Measurements from ENCODE around the gene TMCC2. TPM values are rescaled to one million over a fixed set of nuclear protein-coding genes. Genes with fewer than 3 reads are reported as not detected.

Gene TMCC2
- total RNA-seq, 2 experiments from 2014 or later, result 9.8 to 10.1 TPM

- no peak overlapping the region for H3K27ac Mint-ChIP-seq
- H3K4me1 Mint-ChIP-seq (ENCODE audit: low read depth), result peaks cover 37% of the 10 kb centered on the region
- no peaks in the 10 kb centered on the region for H3K9me3 Mint-ChIP-seq
- CTCF ChIA-PET, result interaction anchor here (1.0 to 1.7 kb wide), 3 partner anchors 25 to 37 kb away, joined by 4 to 13 read pairs (median 6); no protein-coding TSS in a partner anchor
- POLR2A ChIA-PET, result no interaction called here
- no peak for DNase-seq
- no peaks in the 10 kb centered on the region for H3K27me3 Mint-ChIP-seq
- peaks cover 7% of the 10 kb centered on the region for H3K36me3 Mint-ChIP-seq
- H3K4me3 Mint-ChIP-seq, result no peak overlapping the region
- intact Hi-C loops (cut with micrococcal nuclease), result no loop called here
Measured at GRCh38 chr1:205298191-205298994, 70.6 kb downstream of the TMCC2 start.

GRCh38 chr1:205300149-205300548 is 72.4 kb downstream of the TMCC2 start:
- Mint-ChIP-seq H3K9me3 (no peaks in the 10 kb centered on the region), H3K4me1 (ENCODE audit: low read depth) (peaks cover 35% of the 10 kb centered on the region), H3K27ac (no peak overlapping the region), H3K4me3 (no peak overlapping the region), H3K36me3 (peaks cover 14% of the 10 kb centered on the region), H3K27me3 (no peaks in the 10 kb centered on the region)
- CTCF ChIA-PET, result interaction anchor here (1.0 kb wide), 1 partner anchor 27 kb away, joined by 4 read pairs; no protein-coding TSS in a partner anchor
- POLR2A ChIA-PET, result no interaction called here
- DNase-seq, result no peak
- intact Hi-C loops (cut with micrococcal nuclease), result no loop called here

GRCh38 chr1:205301205-205301821 is 73.6 kb downstream of the TMCC2 start:
- Mint-ChIP-seq H3K36me3 (peaks cover 22% of the 10 kb centered on the region), H3K4me1 (ENCODE audit: low read depth) (peaks cover 31% of the 10 kb centered on the region), H3K9me3 (no peaks in the 10 kb centered on the region), H3K4me3 (no peak overlapping the region), H3K27ac (no peak overlapping the region), H3K27me3 (no peaks in the 10 kb centered on the region)
- no peak for DNase-seq
- POLR2A ChIA-PET, result no interaction called here
- CTCF ChIA-PET, result interaction anchor here (1.5 kb wide), 1 partner anchor 24 kb away, joined by 4 read pairs; no protein-coding TSS in a partner anchor
- intact Hi-C loops (cut with micrococcal nuclease), result no loop called here

GRCh38 chr1:205301842-205302588 is 74.3 kb downstream of the TMCC2 start:
- Mint-ChIP-seq H3K4me3 (no peak overlapping the region), H3K9me3 (no peaks in the 10 kb centered on the region), H3K27ac (no peak overlapping the region), H3K27me3 (no peaks in the 10 kb centered on the region), H3K4me1 (ENCODE audit: low read depth) (peaks cover 28% of the 10 kb centered on the region), H3K36me3 (peaks cover 25% of the 10 kb centered on the region)
- intact Hi-C loops (cut with micrococcal nuclease), result no loop called here
- CTCF ChIA-PET, result interaction anchor here (1.5 to 2.0 kb wide), 2 partner anchors 24 to 29 kb away, joined by 4 to 9 read pairs; no protein-coding TSS in a partner anchor
- POLR2A ChIA-PET, result no interaction called here
- DNase-seq, result no peak

- DNase-seq, result no peak
- ChIA-PET POLR2A (no interaction called here), CTCF (interaction anchor here (1.1 to 3.1 kb wide), 3 partner anchors 22 to 32 kb away, joined by 5 to 9 read pairs (median 8); no protein-coding TSS in a partner anchor)
- peaks cover 22% of the 10 kb centered on the region for H3K4me1 Mint-ChIP-seq (ENCODE audit: low read depth)
- peaks cover 32% of the 10 kb centered on the region for H3K36me3 Mint-ChIP-seq
- H3K4me3 Mint-ChIP-seq, result no peak overlapping the region
- intact Hi-C loops (cut with micrococcal nuclease), result no loop called here
- H3K9me3 Mint-ChIP-seq, result no peaks in the 10 kb centered on the region
- no peak overlapping the region for H3K27ac Mint-ChIP-seq
- H3K27me3 Mint-ChIP-seq, result no peaks in the 10 kb centered on the region
Measured at GRCh38 chr1:205303247-205303888, 75.6 kb downstream of the TMCC2 start.

GRCh38 chr1:205304046-205304694 is 76.4 kb downstream of the TMCC2 start:
- peak overlapping the region; percentile 75 for H3K27ac Mint-ChIP-seq
- H3K4me1 Mint-ChIP-seq (ENCODE audit: low read depth), result peaks cover 18% of the 10 kb centered on the region
- H3K36me3 Mint-ChIP-seq, result peaks cover 36% of the 10 kb centered on the region
- ChIA-PET CTCF (interaction anchor here (1.0 to 3.1 kb wide), 5 partner anchors 19 to 32 kb away, joined by 3 to 9 read pairs (median 5); no protein-coding TSS in a partner anchor), POLR2A (no interaction called here)
- DNase-seq, result no peak
- no peaks in the 10 kb centered on the region for H3K27me3 Mint-ChIP-seq
- no peak overlapping the region for H3K4me3 Mint-ChIP-seq
- H3K9me3 Mint-ChIP-seq, result no peaks in the 10 kb centered on the region
- intact Hi-C loops (cut with micrococcal nuclease), result no loop called here

GRCh38 chr1:205304695-205305070 is 76.9 kb downstream of the TMCC2 start:
- Mint-ChIP-seq H3K9me3 (no peaks in the 10 kb centered on the region), H3K4me3 (no peak overlapping the region), H3K36me3 (peaks cover 36% of the 10 kb centered on the region), H3K27me3 (no peaks in the 10 kb centered on the region), H3K27ac (peak overlapping the region; percentile 75), H3K4me1 (ENCODE audit: low read depth) (peaks cover 18% of the 10 kb centered on the region)
- DNase-seq, result no peak
- intact Hi-C loops (cut with micrococcal nuclease), result loop anchor here (1.0 kb wide), 1 partner anchor 10 kb away; no protein-coding TSS in a partner anchor
- ChIA-PET CTCF (interaction anchor here (1.0 to 3.1 kb wide), 4 partner anchors 20 to 31 kb away, joined by 3 to 8 read pairs (median 4); no protein-coding TSS in a partner anchor), POLR2A (no interaction called here)

GRCh38 chr1:205306929-205307566 is 79.3 kb downstream of the TMCC2 start:
- no peak overlapping the region for H3K27ac Mint-ChIP-seq
- peaks cover 34% of the 10 kb centered on the region for H3K4me1 Mint-ChIP-seq (ENCODE audit: low read depth)
- H3K4me3 Mint-ChIP-seq, result no peak overlapping the region
- H3K27me3 Mint-ChIP-seq, result no peaks in the 10 kb centered on the region
- no peaks in the 10 kb centered on the region for H3K9me3 Mint-ChIP-seq
- no peak for DNase-seq
- intact Hi-C loops (cut with micrococcal nuclease), result no loop called here
- CTCF ChIA-PET, result interaction anchor here (1.3 to 1.7 kb wide), 3 partner anchors 19 to 33 kb away, joined by 3 to 6 read pairs (median 4); no protein-coding TSS in a partner anchor
- POLR2A ChIA-PET, result no interaction called here
- peaks cover 39% of the 10 kb centered on the region for H3K36me3 Mint-ChIP-seq

GRCh38 chr1:205309741-205310140 is 82.0 kb downstream of the TMCC2 start:
- no peak overlapping the region for H3K4me3 Mint-ChIP-seq
- H3K9me3 Mint-ChIP-seq, result no peaks in the 10 kb centered on the region
- no peaks in the 10 kb centered on the region for H3K27me3 Mint-ChIP-seq
- H3K27ac Mint-ChIP-seq, result no peak overlapping the region
- ChIA-PET CTCF (interaction anchor here (1.0 to 6.7 kb wide), 2 partner anchors 14 to 36 kb away, joined by 3 to 62 read pairs; no protein-coding TSS in a partner anchor), POLR2A (no interaction called here)
- DNase-seq, result no peak
- intact Hi-C loops (cut with micrococcal nuclease), result loop anchor here (10.0 kb wide), 2 partner anchors 185 to 465 kb away; partner anchors contain the start of genes RAB29 and RBBP5
- H3K4me1 Mint-ChIP-seq (ENCODE audit: low read depth), result peaks cover 54% of the 10 kb centered on the region
- peaks cover 31% of the 10 kb centered on the region for H3K36me3 Mint-ChIP-seq

- Mint-ChIP-seq H3K9me3 (no peaks in the 10 kb centered on the region), H3K36me3 (peaks cover 21% of the 10 kb centered on the region), H3K4me1 (ENCODE audit: low read depth) (peaks cover 60% of the 10 kb centered on the region), H3K4me3 (no peak overlapping the region), H3K27me3 (no peaks in the 10 kb centered on the region), H3K27ac (no peak overlapping the region)
- intact Hi-C loops (cut with micrococcal nuclease), result loop anchor here (10.0 kb wide), 2 partner anchors 186 to 464 kb away; partner anchors contain the start of genes RAB29 and RBBP5
- no peak for DNase-seq
- ChIA-PET POLR2A (no interaction called here), CTCF (interaction anchor here (1.2 to 28.8 kb wide), 3 partner anchors 13 to 31 kb away, joined by 3 to 1370 read pairs (median 62); no protein-coding TSS in a partner anchor)
Measured at GRCh38 chr1:205310976-205311704, 83.4 kb downstream of the TMCC2 start.

Measured in activated CD4-positive, alpha-beta memory T cell treated with anti-CD3 and anti-CD28 coated beads for 36 hours (primary cell).